GM21723 (cell line): ENCODE results near the gene CD83.

ENCODE experiments used
- ATAC-seq: cut with Tn5 transposase; IDR thresholded peaks from one replicate; pipeline ENCODE4 v1.9.1; 2021; ENCODE audit warnings: mild to moderate bottlenecking, moderate library complexity; ENCODE audit not compliant: unreplicated experiment

CD83 gene

GRCh38 chr6:14123386-14124111, 6.0 kb downstream of the CD83 start:
- no peak for ATAC-seq

- no peak for ATAC-seq
Observed at GRCh38 chr6:14125346-14125745, 7.8 kb downstream of the CD83 start.

GRCh38 chr6:14126191-14126590, 8.6 kb downstream of the CD83 start:
- no peak for ATAC-seq

- ATAC-seq: no peak
Observed at GRCh38 chr6:14127611-14128010, 10.0 kb downstream of the CD83 start.

- no peak for ATAC-seq
Observed at GRCh38 chr6:14128012-14128411, 10.4 kb downstream of the CD83 start.

GRCh38 chr6:14128746-14129145, 11.2 kb downstream of the CD83 start:
- ATAC-seq: no peak

GRCh38 chr6:14129575-14129974, 12.0 kb downstream of the CD83 start:
- peak; percentile 77 for ATAC-seq

GRCh38 chr6:14130435-14131075, 13.0 kb downstream of the CD83 start:
- no peak for ATAC-seq

GRCh38 chr6:14131579-14131978, 14.0 kb downstream of the CD83 start:
- ATAC-seq: no peak

GRCh38 chr6:14132244-14132920, 14.8 kb downstream of the CD83 start:
- ATAC-seq: no peak

- no peak for ATAC-seq
Observed at GRCh38 chr6:14132921-14133275, 15.3 kb downstream of the CD83 start.

- ATAC-seq: no peak
Observed at GRCh38 chr6:14134211-14134910, 16.8 kb downstream of the CD83 start.

- no peak for ATAC-seq
Observed at GRCh38 chr6:14135893-14136539, 18.4 kb downstream of the CD83 start.

GRCh38 chr6:14138701-14139215, 21.2 kb downstream of the CD83 start:
- ATAC-seq: no peak

GRCh38 chr6:14141351-14142062, 23.9 kb downstream of the CD83 start:
- ATAC-seq: no peak

- ATAC-seq: no peak
Observed at GRCh38 chr6:14142063-14142450, 24.5 kb downstream of the CD83 start.

- ATAC-seq: no peak
Observed at GRCh38 chr6:14142511-14143223, 25.1 kb downstream of the CD83 start.

- ATAC-seq: no peak
Observed at GRCh38 chr6:14143305-14143704, 25.7 kb downstream of the CD83 start.

- peak; percentile 88 for ATAC-seq
Observed at GRCh38 chr6:14144678-14145113, 27.1 kb downstream of the CD83 start.
